NCI-H226 (cell line): Measurements from ENCODE around the gene CALCR.
A peak's percentile ranks its signal among the peaks of the same experiment; 100 is the strongest.
"Not testable (repeated sequence)": the region's sequence is repeated elsewhere in the genome, so short reads cannot be mapped to it uniquely, and the experiment has no call there.

ENCODE experiments used
- DNase-seq: peaks from one replicate; pipeline ENCODE4 v3.0.0-alpha.2; 2015

Gene CALCR

DNA sequence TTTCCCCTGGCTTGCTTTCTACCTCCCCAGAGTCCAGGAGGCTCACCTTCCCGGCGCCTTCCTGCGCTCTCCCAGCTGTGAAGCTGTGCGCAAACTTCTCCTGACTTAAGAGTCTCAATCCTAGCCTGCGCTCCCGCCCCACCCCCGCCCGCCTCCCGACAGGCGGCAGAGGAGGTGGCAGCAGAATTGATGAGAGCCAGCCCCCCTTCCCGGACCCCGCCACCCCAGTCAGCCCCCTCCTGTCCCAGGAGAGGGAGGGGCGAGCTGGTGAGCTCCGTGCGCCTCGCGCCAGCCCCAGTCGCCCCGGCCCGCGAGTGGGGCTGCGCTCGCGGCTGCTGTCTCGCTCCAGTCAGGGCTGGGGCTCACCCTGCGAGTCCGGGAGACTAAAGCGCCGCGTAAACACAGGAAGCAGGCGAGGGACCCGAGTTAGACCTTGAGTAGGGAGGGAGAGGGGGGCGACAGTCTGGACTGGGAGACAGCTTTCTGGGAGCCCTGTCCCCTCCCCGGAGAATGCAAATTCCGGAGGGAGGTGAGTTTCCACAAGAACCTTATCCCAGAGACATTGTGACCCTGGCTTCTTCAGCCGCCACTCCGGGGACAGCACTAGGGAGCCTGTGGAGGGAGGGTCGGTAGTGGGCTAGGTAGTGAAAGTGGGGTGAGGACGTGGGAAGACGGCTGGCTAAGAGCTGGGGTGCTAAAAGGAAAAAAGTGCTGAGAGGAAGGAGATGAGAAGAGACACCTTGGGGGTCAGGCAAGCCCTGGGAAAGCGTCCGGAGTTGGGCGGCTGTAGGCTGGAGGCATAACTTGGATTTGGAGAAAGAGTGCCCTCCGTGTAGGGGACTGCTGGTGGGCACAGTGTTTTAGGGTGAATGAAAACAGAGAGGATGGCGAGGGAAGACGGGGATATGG lies at the start of gene CALCR:
CALCR (minus strand) TSS at position 79 of the 909 bp plus-strand sequence. CDS start 87,743 bp downstream, outside the sequence.
- DNase-seq, result no peak

DNA sequence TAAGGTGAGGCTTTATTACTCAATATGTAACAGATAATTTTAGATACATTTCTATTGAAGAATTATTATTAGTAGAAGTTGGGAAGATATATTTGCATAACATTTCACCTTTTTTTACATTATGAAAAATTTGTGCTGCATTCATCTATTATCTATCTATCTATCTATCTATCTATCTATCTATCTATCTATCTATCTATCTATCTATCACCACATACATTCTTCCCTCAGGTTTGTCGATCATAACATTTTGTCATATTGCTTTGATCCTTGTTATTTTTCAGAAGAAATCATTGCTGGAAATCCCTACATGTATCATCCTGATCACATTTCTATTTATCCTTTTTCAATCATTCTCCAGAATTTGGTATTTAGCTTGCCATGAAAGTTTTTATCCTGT lies 49.3 kb upstream of the CALCR start:
- no peak for DNase-seq

GRCh38 chr7:93622036-93623033 lies 47.8 kb upstream of the CALCR start:
- DNase-seq, result peak; percentile 43

GRCh38 chr7:93620864-93621263 lies 46.3 kb upstream of the CALCR start:
- DNase-seq, result no peak

- no peak for DNase-seq
These were observed 45.5 kb upstream of the CALCR start for GRCh38 chr7:93620057-93620456.

DNA sequence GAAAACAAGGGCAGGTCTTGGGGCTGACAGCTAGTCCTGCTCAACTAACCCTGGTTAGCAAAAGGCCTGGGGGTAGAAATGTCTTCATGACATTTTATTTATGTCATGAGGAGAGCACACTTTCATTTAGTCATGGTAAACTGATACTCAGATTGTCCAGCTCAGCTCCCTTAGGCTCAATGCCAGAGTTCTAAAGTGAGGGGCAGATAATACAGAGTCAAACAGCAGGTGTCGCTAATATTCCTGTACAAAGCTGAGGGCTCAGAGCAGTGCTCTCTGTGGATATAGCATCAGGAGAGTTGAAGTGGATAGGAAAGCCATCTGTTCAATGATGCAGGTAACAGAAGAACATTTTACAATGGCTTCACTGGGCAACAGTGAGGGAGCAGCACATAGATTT lies 26.8 kb upstream of the CALCR start:
- no peak for DNase-seq

- DNase-seq, result no peak
These were observed 19.7 kb upstream of the CALCR start for GRCh38 chr7:93594250-93594649.

GRCh38 chr7:93592588-93593266 lies 18.2 kb upstream of the CALCR start:
- DNase-seq, result no peak

GRCh38 chr7:93591224-93592050 lies 16.9 kb upstream of the CALCR start:
- DNase-seq, result not testable (repeated sequence)

GRCh38 chr7:93586479-93586865 lies 11.9 kb upstream of the CALCR start:
- not testable (repeated sequence) for DNase-seq

GRCh38 chr7:93585694-93586478 lies 11.4 kb upstream of the CALCR start:
- DNase-seq, result not testable (repeated sequence)

DNA sequence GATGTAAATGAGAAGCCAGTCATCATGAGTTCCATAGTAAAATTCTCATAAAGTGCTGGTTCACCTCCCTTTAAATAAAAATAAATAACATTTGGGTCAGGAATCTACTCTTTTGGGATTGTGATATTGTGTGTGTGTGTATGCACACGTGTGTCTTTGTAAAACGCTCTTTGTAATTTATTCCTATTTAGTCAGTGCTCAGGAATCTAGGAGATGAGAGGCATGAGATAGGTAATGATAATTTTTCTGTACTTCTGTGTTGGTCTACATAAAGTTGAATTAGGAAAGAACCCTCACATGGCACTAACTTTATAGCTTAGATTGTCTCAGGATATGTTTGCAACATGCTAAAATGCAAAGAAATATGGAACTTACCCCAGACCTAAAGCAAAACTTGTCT lies 4.9 kb upstream of the CALCR start:
- DNase-seq, result no peak

GRCh38 chr7:93578762-93579161 lies 4.2 kb upstream of the CALCR start:
- DNase-seq, result no peak

- no peak for DNase-seq
These were observed 1.3 kb upstream of the CALCR start for GRCh38 chr7:93575555-93576399.

DNA sequence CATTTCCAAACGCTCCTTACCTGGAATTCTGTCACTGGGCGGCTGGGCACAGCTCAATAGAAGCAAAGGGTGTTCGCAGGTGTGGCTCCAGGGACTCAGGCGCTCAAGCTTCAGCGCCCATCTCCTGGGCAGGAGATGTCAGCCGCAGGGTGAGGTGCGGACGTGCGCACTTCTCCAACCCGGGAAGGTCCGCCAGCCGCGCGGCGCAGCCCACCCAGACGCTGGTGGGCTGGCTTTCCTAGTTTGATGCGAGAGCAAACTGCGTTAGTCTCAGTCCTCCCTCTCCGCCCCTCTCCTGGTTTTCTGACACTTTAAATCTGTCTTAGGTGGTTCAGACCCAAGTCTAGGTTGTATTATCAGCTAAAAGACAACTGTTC lies 267 bp downstream of the CALCR start:
- no peak for DNase-seq

GRCh38 chr7:93569189-93569588 lies 5.3 kb downstream of the CALCR start:
- DNase-seq, result no peak

DNA sequence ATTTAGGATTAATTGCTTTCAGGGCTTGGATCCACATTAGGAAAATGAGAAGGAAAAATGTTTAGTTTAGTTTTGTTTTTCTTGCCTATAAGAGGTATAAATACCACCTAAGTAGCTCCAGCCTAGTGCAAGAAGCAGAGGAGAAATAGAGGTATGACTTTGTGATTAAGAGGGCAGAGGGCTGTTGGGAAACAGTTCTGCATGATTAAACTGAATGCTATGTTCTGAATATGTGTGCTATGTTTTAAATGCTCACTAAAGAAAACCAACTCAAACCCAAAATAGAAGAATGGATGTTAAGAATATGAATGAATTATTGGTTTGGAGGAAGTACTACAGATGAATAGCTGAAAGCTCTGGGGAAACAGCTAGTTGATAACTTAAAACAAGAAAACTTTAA lies 7.6 kb downstream of the CALCR start:
- DNase-seq, result no peak

DNA sequence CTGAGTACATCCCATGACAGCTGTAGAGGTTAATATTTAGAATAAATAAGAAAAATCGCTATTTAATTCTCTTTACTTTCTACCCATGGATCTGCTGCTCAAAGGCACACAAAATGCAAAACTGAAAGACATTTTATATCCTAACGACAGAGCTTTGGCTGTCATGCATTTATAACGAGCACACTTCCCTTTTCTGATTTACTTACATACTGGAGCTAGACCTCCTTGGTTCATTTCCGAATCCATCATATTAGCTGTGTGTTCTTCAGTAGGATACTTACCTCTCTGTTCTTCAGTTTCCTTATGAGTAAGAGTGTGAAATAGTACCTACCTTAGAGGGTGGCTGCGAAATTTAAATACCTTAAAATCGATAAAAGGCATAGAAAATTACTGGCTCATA lies 10.9 kb downstream of the CALCR start:
- DNase-seq, result no peak

DNA sequence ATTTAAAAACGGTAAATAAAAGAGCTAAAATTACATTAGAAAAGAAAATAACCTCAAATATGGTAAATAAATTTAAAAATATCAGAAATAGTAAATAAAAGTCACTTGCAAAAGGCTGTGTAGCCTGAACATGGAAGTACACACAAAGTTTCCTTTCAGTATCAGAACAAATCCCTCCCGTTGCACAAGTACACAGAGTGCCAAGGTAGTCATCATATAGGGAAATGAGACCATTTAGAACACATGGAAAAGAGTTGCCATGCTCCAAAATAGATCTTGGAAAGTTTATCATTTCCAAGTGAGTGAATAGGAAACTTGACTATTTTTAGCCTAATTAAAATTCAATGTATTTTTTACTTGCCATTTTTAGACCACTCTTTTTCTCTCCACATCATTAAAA lies 11.6 kb downstream of the CALCR start:
- no peak for DNase-seq

GRCh38 chr7:93562106-93562505 lies 12.4 kb downstream of the CALCR start:
- no peak for DNase-seq
